A549 (cell line): ENCODE data around the gene PSMF1. TPM values are rescaled to one million over a fixed set of nuclear protein-coding genes. Genes with fewer than 3 reads are reported as not detected.

ENCODE experiments used
- ATAC-seq, 2 experiments: fragments of 200-7000 bp in 1 of 2; fragments of >200 bp in 1 of 2; cut with Nextera tagmentation in 1 of 2; cut with Tn5 transposase in 1 of 2; 3 replicates each; pipeline versions ENCODE4 v1.8.0 to v1.9.1; 2018 to 2020; ENCODE audit warnings: mild to moderate bottlenecking in 1 of 2, moderate library complexity in 1 of 2
- CTCF ChIA-PET: fragments of 300-600 bp; sonication (Branson Sonifier 250); formaldehyde crosslinking; extraction: SDS; loops from one replicate; lab custom pipeline; 2021; ENCODE audit warnings: antibody characterized with exemption, inconsistent platforms; lab: Yijun Ruan, JAX
- POLR2A ChIA-PET: fragments of 350-600 bp; formaldehyde crosslinking; extraction: SDS; loops from one replicate; lab custom pipeline; 2021; ENCODE audit warnings: antibody characterized with exemption, inconsistent platforms; lab: Yijun Ruan, JAX
- DNase-seq, 2 experiments: peaks; one replicate each; pipeline versions ENCODE4 v3.0.0 to v3.0.0-alpha.2; 2011 to 2016; ENCODE audit warnings: low read depth in 1 of 2, low spot score in 1 of 2
- FAIRE-seq: peaks from 2 replicates; lab custom pipeline; 2011; peaks lifted over from hg19 to GRCh38; lab: Jason Lieb, UNC
- H3K27ac ChIP-seq, 2 experiments: fragments of >200 bp; sonication (Bioruptor Twin); formaldehyde crosslinking; 3 replicates each; pipeline ENCODE4 v1.5.1; 2016 to 2017
- H3K4me1 ChIP-seq: fragments of >200 bp; sonication (Bioruptor Twin); formaldehyde crosslinking; 3 replicates; pipeline ENCODE4 v1.6.1; 2016
- H3K4me2 ChIP-seq: fragments of >200 bp; sonication (Bioruptor Twin); formaldehyde crosslinking; 3 replicates; pipeline ENCODE4 v1.6.1; 2016
- H3K4me3 ChIP-seq: fragments of >200 bp; sonication (Bioruptor Twin); formaldehyde crosslinking; 3 replicates; pipeline ENCODE4 v1.5.1; 2016
- H3K9me3 ChIP-seq: fragments of >200 bp; sonication (Bioruptor Twin); formaldehyde crosslinking; 3 replicates; pipeline ENCODE4 v1.6.1; 2016
- BHLHE40 ChIP-seq: IDR thresholded peaks from 2 replicates; pipeline ENCODE4 v1.6.1; 2012; ENCODE audit warnings: low read depth, low read length, inconsistent platforms
- CBX8 ChIP-seq: fragments of 200-600 bp; sonication (generic); IDR thresholded peaks from 2 replicates; pipeline ENCODE4 v1.6.1; 2016
- CEBPB ChIP-seq, 2 experiments: fragments of >200 bp in 1 of 2; sonication (Bioruptor Twin) in 1 of 2; formaldehyde crosslinking in 1 of 2; IDR thresholded peaks; 2 replicates each; pipeline ENCODE4 v1.6.1; 2012 to 2016
- EHF ChIP-seq: fragments of 250-450 bp; sonication (Bioruptor Pico); IDR thresholded peaks from 2 replicates; pipeline ENCODE4 v1.5.0; 2020; ENCODE audit warnings: mild to moderate bottlenecking
- ESRRA ChIP-seq: fragments of 150-350 bp; IDR thresholded peaks from 2 replicates; pipeline ENCODE4 v1.6.1; 2014; ENCODE audit warnings: mild to moderate bottlenecking, low read length, borderline replicate concordance
- FOSB ChIP-seq: fragments of 250-450 bp; sonication (Bioruptor Pico); IDR thresholded peaks from 2 replicates; pipeline ENCODE4 v1.5.0; 2020; ENCODE audit warnings: mild to moderate bottlenecking, moderate library complexity
- FOXS1 ChIP-seq: fragments of 250-450 bp; sonication (Bioruptor Pico); IDR thresholded peaks from 2 replicates; pipeline ENCODE4 v1.5.0; 2020; ENCODE audit warnings: mild to moderate bottlenecking, moderate library complexity
- HMGXB4 ChIP-seq: fragments of 250-450 bp; sonication (Bioruptor Pico); IDR thresholded peaks from 2 replicates; pipeline ENCODE4 v1.5.0; 2021; ENCODE audit warnings: mild to moderate bottlenecking, moderate library complexity, borderline replicate concordance
- HOXA7 ChIP-seq: fragments of 250-450 bp; sonication (Bioruptor Pico); IDR thresholded peaks from 2 replicates; pipeline ENCODE4 v1.5.0; 2020; ENCODE audit warnings: mild to moderate bottlenecking, moderate library complexity
- MAX ChIP-seq: IDR thresholded peaks from 2 replicates; pipeline ENCODE4 v1.6.1; 2012
- NFE2L2 ChIP-seq: fragments of 150-350 bp; conservative IDR thresholded peaks from 2 replicates; pipeline ENCODE4 v1.6.1; 2014; ENCODE audit warnings: low read length
- NR3C1 ChIP-seq: fragments of >200 bp; sonication (Bioruptor Twin); formaldehyde crosslinking; IDR thresholded peaks from 3 replicates; pipeline ENCODE4 v1.6.1; 2017
- USF2 ChIP-seq: fragments of 450-650 bp; IDR thresholded peaks from 2 replicates; pipeline ENCODE4 v1.6.1; 2014; ENCODE audit warnings: antibody characterized with exemption
- WGBS: methylation state at CpG from one replicate; pipeline ENCODE4 v1.1.6; 2017; ENCODE audit errors: missing lambda C conversion rate; 5-methylcytosine and 5-hydroxymethylcytosine counted together
- polyA plus RNA-seq, 4 experiments: library from polyadenylated mRNA; depleted of rRNA in 3 of 4; stranded (reverse); fragments of >200 nt; fragmentation: RNase III in 1 of 4; extraction: RNeasy Plus Mini Kit Qiagen cat#74134 plus additional on column Dnase treatment in 1 of 4; gene quantifications; 2 replicates in 3 of 4; 3 replicates in 1 of 4; pipeline ENCODE4 v1.2.3, GENCODE V29; 2011 to 2017
- TF ChIP-seq, protein P1 (sequence below): IDR thresholded peaks from 2 replicates; pipeline ENCODE4 v1.6.1; 2012
- TF ChIP-seq, protein P2 (sequence below): fragments of >200 bp; sonication (Bioruptor Twin); formaldehyde crosslinking; IDR thresholded peaks from 3 replicates; pipeline ENCODE4 v1.6.1; 2016
- TF ChIP-seq, protein P3 (sequence below): fragments of 200-600 bp; sonication (generic); IDR thresholded peaks from 2 replicates; pipeline ENCODE4 v1.6.1; 2016; ENCODE audit warnings: antibody characterized with exemption, mild to moderate bottlenecking, moderate library complexity
- TF ChIP-seq, protein P4 (sequence below): fragments of >200 bp; sonication (Bioruptor Twin); formaldehyde crosslinking; IDR thresholded peaks from 3 replicates; pipeline ENCODE4 v1.5.1; 2016
- TF ChIP-seq, protein P5 (sequence below): fragments of 150-350 bp; IDR thresholded peaks from 2 replicates; pipeline ENCODE4 v1.6.1; 2014; ENCODE audit warnings: low read depth, mild to moderate bottlenecking, low read length

PSMF1 gene
- polyA plus RNA-seq, 2 of the 4 experiments (the other 2 are of a cell fraction): 123 to 157 TPM

- Histone ChIP-seq H3K4me2 (no peak overlapping the region), H3K4me1 (peaks cover 9% of the 10 kb centered on the region)
- TF ChIP-seq HOXA7 (no peak), EHF (CRISPR knock-in tag) (no peak), HMGXB4 (CRISPR knock-in tag) (no peak)
- TF ChIP-seq, protein P1, sequence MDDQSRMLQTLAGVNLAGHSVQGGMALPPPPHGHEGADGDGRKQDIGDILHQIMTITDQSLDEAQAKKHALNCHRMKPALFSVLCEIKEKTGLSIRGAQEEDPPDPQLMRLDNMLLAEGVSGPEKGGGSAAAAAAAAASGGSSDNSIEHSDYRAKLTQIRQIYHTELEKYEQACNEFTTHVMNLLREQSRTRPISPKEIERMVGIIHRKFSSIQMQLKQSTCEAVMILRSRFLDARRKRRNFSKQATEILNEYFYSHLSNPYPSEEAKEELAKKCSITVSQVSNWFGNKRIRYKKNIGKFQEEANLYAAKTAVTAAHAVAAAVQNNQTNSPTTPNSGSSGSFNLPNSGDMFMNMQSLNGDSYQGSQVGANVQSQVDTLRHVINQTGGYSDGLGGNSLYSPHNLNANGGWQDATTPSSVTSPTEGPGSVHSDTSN: no peak
- TF ChIP-seq, protein P2, sequence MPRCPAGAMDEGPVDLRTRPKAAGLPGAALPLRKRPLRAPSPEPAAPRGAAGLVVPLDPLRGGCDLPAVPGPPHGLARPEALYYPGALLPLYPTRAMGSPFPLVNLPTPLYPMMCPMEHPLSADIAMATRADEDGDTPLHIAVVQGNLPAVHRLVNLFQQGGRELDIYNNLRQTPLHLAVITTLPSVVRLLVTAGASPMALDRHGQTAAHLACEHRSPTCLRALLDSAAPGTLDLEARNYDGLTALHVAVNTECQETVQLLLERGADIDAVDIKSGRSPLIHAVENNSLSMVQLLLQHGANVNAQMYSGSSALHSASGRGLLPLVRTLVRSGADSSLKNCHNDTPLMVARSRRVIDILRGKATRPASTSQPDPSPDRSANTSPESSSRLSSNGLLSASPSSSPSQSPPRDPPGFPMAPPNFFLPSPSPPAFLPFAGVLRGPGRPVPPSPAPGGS: no peak
- TF ChIP-seq, all 56 proteins: peak for 0
- DNase-seq: no peak
- no peak for ATAC-seq
- 87% methylated on average over 1 of the region's 1 CpG for WGBS
- no peak overlapping the region for H3K4me3 ChIP-seq
- no peaks in the 10 kb centered on the region for H3K9me3 ChIP-seq
- no peak overlapping the region for H3K27ac ChIP-seq
- FAIRE-seq: no peak
- CTCF ChIA-PET: interaction anchor here (0.7 to 1.8 kb wide), 6 partner anchors 9 to 335 kb away, joined by 3 to 5 read pairs (median 4); no protein-coding TSS in a partner anchor
- POLR2A ChIA-PET: interaction anchor here (0.9 kb wide), 1 partner anchor 33 kb away, joined by 3 read pairs; the partner anchor contains the start of gene PSMF1
Measured at GRCh38 chr20:1150968-1151367, 32.6 kb downstream of the PSMF1 start.

GRCh38 chr20:1154226-1154625 is 35.8 kb downstream of the PSMF1 start:
- H3K9me3 ChIP-seq: no peaks in the 10 kb centered on the region
- POLR2A ChIA-PET: no interaction called here
- no peak overlapping the region for H3K4me2 ChIP-seq
- DNase-seq (no peak), ATAC-seq (no peak), FAIRE-seq (no peak)
- peaks cover 9% of the 10 kb centered on the region for H3K4me1 ChIP-seq
- CTCF ChIA-PET: interaction anchor here (0.8 to 2.1 kb wide), 6 partner anchors 14 to 336 kb away, joined by 3 to 5 read pairs (median 4); no protein-coding TSS in a partner anchor
- H3K4me3 ChIP-seq: no peak overlapping the region
- TF ChIP-seq HMGXB4 (CRISPR knock-in tag) (no peak), NFE2L2 (no peak), NR3C1 (no peak), CEBPB (IDR thresholded peaks at IDR 0.05) (no peak)
- H3K27ac ChIP-seq: no peak overlapping the region

DNA sequence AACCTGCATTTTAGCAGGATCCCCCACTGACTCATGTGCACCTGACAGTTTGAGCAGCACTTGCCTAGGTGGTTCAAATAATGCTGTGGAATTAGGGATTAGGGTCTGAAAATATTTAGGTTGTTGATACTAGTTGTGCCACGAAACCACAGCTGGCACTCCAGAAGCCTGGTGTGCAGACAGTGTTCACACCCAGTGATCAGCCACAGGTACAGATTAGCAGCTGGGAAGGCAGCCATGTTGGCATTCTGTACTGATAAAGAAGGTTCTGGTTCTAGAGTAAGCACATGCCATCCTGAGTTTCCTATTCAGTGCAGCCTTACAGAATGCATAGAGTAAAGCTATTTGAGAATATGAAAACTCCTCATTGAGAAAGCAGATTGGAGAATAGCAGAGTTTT is 36.3 kb downstream of the PSMF1 start:
- WGBS: 89% methylated on average over 1 of the region's 1 CpG
- H3K4me1 ChIP-seq: peaks cover 9% of the 10 kb centered on the region
- FAIRE-seq (no peak), ATAC-seq (no peak), DNase-seq (no peak)
- H3K9me3 ChIP-seq: no peaks in the 10 kb centered on the region
- no peak overlapping the region for H3K27ac ChIP-seq
- H3K4me2 ChIP-seq: no peak overlapping the region
- CTCF ChIA-PET: interaction anchor here (0.8 to 2.1 kb wide), 6 partner anchors 14 to 336 kb away, joined by 3 to 5 read pairs (median 4); no protein-coding TSS in a partner anchor
- POLR2A ChIA-PET: no interaction called here
- no peak overlapping the region for H3K4me3 ChIP-seq
- TF ChIP-seq FOSB: no peak
- no peak for TF ChIP-seq ESRRA
- TF ChIP-seq USF2: no peak
- TF ChIP-seq, protein P3, sequence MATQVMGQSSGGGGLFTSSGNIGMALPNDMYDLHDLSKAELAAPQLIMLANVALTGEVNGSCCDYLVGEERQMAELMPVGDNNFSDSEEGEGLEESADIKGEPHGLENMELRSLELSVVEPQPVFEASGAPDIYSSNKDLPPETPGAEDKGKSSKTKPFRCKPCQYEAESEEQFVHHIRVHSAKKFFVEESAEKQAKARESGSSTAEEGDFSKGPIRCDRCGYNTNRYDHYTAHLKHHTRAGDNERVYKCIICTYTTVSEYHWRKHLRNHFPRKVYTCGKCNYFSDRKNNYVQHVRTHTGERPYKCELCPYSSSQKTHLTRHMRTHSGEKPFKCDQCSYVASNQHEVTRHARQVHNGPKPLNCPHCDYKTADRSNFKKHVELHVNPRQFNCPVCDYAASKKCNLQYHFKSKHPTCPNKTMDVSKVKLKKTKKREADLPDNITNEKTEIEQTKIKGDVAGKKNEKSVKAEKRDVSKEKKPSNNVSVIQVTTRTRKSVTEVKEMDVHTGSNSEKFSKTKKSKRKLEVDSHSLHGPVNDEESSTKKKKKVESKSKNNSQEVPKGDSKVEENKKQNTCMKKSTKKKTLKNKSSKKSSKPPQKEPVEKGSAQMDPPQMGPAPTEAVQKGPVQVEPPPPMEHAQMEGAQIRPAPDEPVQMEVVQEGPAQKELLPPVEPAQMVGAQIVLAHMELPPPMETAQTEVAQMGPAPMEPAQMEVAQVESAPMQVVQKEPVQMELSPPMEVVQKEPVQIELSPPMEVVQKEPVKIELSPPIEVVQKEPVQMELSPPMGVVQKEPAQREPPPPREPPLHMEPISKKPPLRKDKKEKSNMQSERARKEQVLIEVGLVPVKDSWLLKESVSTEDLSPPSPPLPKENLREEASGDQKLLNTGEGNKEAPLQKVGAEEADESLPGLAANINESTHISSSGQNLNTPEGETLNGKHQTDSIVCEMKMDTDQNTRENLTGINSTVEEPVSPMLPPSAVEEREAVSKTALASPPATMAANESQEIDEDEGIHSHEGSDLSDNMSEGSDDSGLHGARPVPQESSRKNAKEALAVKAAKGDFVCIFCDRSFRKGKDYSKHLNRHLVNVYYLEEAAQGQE: no peak
- TF ChIP-seq, protein P4, sequence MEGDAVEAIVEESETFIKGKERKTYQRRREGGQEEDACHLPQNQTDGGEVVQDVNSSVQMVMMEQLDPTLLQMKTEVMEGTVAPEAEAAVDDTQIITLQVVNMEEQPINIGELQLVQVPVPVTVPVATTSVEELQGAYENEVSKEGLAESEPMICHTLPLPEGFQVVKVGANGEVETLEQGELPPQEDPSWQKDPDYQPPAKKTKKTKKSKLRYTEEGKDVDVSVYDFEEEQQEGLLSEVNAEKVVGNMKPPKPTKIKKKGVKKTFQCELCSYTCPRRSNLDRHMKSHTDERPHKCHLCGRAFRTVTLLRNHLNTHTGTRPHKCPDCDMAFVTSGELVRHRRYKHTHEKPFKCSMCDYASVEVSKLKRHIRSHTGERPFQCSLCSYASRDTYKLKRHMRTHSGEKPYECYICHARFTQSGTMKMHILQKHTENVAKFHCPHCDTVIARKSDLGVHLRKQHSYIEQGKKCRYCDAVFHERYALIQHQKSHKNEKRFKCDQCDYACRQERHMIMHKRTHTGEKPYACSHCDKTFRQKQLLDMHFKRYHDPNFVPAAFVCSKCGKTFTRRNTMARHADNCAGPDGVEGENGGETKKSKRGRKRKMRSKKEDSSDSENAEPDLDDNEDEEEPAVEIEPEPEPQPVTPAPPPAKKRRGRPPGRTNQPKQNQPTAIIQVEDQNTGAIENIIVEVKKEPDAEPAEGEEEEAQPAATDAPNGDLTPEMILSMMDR: no peak
- no peak for TF ChIP-seq CBX8
- no peak for TF ChIP-seq MAX
- TF ChIP-seq, protein P5, sequence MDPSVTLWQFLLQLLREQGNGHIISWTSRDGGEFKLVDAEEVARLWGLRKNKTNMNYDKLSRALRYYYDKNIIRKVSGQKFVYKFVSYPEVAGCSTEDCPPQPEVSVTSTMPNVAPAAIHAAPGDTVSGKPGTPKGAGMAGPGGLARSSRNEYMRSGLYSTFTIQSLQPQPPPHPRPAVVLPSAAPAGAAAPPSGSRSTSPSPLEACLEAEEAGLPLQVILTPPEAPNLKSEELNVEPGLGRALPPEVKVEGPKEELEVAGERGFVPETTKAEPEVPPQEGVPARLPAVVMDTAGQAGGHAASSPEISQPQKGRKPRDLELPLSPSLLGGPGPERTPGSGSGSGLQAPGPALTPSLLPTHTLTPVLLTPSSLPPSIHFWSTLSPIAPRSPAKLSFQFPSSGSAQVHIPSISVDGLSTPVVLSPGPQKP: no peak
- no peak for TF ChIP-seq FOXS1 (CRISPR knock-in tag)
- TF ChIP-seq BHLHE40: no peak
